Hepatocyte (in vitro differentiated cells): Measurements from ENCODE around the gene CCN5. TPM values are rescaled to one million over a fixed set of nuclear protein-coding genes. Genes with fewer than 3 reads are reported as not detected.
"Not testable (repeated sequence)": the region's sequence is repeated elsewhere in the genome, so short reads cannot be mapped to it uniquely, and the experiment has no call there.

Source experiments
- DNase-seq: peaks from one replicate; pipeline ENCODE4 v3.0.0-alpha.2; 2016; ENCODE audit warnings: low spot score
- H2AFZ ChIP-seq: fragments of 200-600 bp; sonication (generic); 2 replicates; pipeline ENCODE4 v1.6.0; 2016; ENCODE audit warnings: antibody characterized with exemption, mild to moderate bottlenecking
- H3K27ac ChIP-seq: fragments of 200-600 bp; sonication (generic); 2 replicates; pipeline ENCODE4 v1.5.1; 2016; ENCODE audit warnings: mild to moderate bottlenecking
- H3K27me3 ChIP-seq: fragments of 200-600 bp; sonication (generic); 2 replicates; pipeline ENCODE4 v1.6.1; 2016
- H3K36me3 ChIP-seq: fragments of 200-600 bp; sonication (generic); replicated peaks from 2 replicates; pipeline ENCODE4 v1.5.1; 2016; ENCODE audit warnings: low read depth; ENCODE audit not compliant: insufficient read depth
- H3K4me1 ChIP-seq: fragments of 200-600 bp; sonication (generic); 2 replicates; pipeline ENCODE4 v1.5.1; 2016; ENCODE audit warnings: mild to moderate bottlenecking, moderate library complexity; ENCODE audit not compliant: insufficient read depth
- H3K4me2 ChIP-seq: fragments of 200-600 bp; sonication (generic); 2 replicates; pipeline ENCODE4 v1.6.0; 2016
- H3K4me3 ChIP-seq: fragments of 200-600 bp; sonication (generic); 2 replicates; pipeline ENCODE4 v1.5.1; 2016; ENCODE audit warnings: mild to moderate bottlenecking
- H3K79me2 ChIP-seq: fragments of 200-600 bp; sonication (generic); 2 replicates; pipeline ENCODE4 v1.6.0; 2017; ENCODE audit warnings: mild to moderate bottlenecking
- H3K9me2 ChIP-seq: fragments of 200-600 bp; sonication (generic); replicated peaks from 2 replicates; pipeline ENCODE4 v1.6.0; 2017; ENCODE audit warnings: mild to moderate bottlenecking; ENCODE audit not compliant: insufficient read depth
- H3K9me3 ChIP-seq: fragments of 200-600 bp; sonication (generic); 2 replicates; pipeline ENCODE4 v1.5.1; 2016; ENCODE audit warnings: low read depth, mild to moderate bottlenecking
- H4K20me1 ChIP-seq: fragments of 200-600 bp; sonication (generic); 2 replicates; pipeline ENCODE4 v1.6.0; 2016; ENCODE audit warnings: mild to moderate bottlenecking; ENCODE audit not compliant: insufficient read depth, poor library complexity, severe bottlenecking
- EZH2 ChIP-seq: fragments of 200-600 bp; sonication (generic); IDR thresholded peaks from 2 replicates; pipeline ENCODE4 v1.6.1; 2016; ENCODE audit warnings: antibody characterized with exemption, mild to moderate bottlenecking, borderline replicate concordance
- EZH2phosphoT487 ChIP-seq: fragments of 200-600 bp; sonication (generic); IDR thresholded peaks from one replicate; pipeline ENCODE4 v1.6.1; 2018; ENCODE audit warnings: antibody characterized with exemption, mild to moderate bottlenecking, low read depth, moderate library complexity; ENCODE audit not compliant: unreplicated experiment, severe bottlenecking
- WGBS: methylation state at CpG from one replicate; pipeline ENCODE4 v1.1.6; 2016; ENCODE audit warnings: low lambda C conversion rate; ENCODE audit errors: missing lambda C conversion rate; 5-methylcytosine and 5-hydroxymethylcytosine counted together
- polyA plus RNA-seq: library from polyadenylated mRNA; unstranded; fragments of >200 nt; fragmentation: Nextera tagmentation; extraction: Ambion mirVana; gene quantifications from 2 replicates; pipeline ENCODE4 v1.2.1, GENCODE V29; 2016
- total RNA-seq: library from RNA; depleted of rRNA; stranded (reverse); fragments of >200 nt; gene quantifications from 2 replicates; pipeline ENCODE4 v1.2.3, GENCODE V29; 2014
- TF ChIP-seq, protein P1 (sequence below): fragments of 200-600 bp; sonication (generic); IDR thresholded peaks from 2 replicates; pipeline ENCODE4 v1.5.1; 2016; ENCODE audit warnings: antibody characterized with exemption, mild to moderate bottlenecking; ENCODE audit not compliant: poor library complexity

Gene CCN5
- total and polyA plus RNA-seq, 2 experiments from 2014 or later = 0.53 to 0.82 TPM

GRCh38 chr20:44695295-44695673, 19.9 kb upstream of the CCN5 start:
- Histone ChIP-seq H2AFZ (no peak overlapping the region), H4K20me1 (no peaks in the 10 kb centered on the region), H3K36me3 (no peaks in the 10 kb centered on the region), H3K27ac (no peak overlapping the region), H3K4me2 (no peak overlapping the region), H3K9me3 (no peaks in the 10 kb centered on the region), H3K4me1 (peaks cover 16% of the 10 kb centered on the region), H3K79me2 (no peaks in the 10 kb centered on the region), H3K9me2 (no peaks in the 10 kb centered on the region), H3K4me3 (no peak overlapping the region), H3K27me3 (no peaks in the 10 kb centered on the region)
- DNase-seq = no peak
- 69% methylated on average over 2 of the region's 2 CpGs for WGBS
- TF ChIP-seq, protein P1, sequence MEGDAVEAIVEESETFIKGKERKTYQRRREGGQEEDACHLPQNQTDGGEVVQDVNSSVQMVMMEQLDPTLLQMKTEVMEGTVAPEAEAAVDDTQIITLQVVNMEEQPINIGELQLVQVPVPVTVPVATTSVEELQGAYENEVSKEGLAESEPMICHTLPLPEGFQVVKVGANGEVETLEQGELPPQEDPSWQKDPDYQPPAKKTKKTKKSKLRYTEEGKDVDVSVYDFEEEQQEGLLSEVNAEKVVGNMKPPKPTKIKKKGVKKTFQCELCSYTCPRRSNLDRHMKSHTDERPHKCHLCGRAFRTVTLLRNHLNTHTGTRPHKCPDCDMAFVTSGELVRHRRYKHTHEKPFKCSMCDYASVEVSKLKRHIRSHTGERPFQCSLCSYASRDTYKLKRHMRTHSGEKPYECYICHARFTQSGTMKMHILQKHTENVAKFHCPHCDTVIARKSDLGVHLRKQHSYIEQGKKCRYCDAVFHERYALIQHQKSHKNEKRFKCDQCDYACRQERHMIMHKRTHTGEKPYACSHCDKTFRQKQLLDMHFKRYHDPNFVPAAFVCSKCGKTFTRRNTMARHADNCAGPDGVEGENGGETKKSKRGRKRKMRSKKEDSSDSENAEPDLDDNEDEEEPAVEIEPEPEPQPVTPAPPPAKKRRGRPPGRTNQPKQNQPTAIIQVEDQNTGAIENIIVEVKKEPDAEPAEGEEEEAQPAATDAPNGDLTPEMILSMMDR = no peak
- TF ChIP-seq EZH2phosphoT487 (no peak), EZH2 (no peak)

GRCh38 chr20:44695674-44696300, 19.4 kb upstream of the CCN5 start:
- H3K9me2 ChIP-seq = no peaks in the 10 kb centered on the region
- no peak overlapping the region for H3K4me2 ChIP-seq
- H2AFZ ChIP-seq = no peak overlapping the region
- no peaks in the 10 kb centered on the region for H4K20me1 ChIP-seq
- TF ChIP-seq EZH2 = no peak
- TF ChIP-seq EZH2phosphoT487 = no peak
- TF ChIP-seq, protein P1 = no peak
- peak overlapping the region; percentile 51 for H3K27ac ChIP-seq
- DNase-seq = no peak
- no peaks in the 10 kb centered on the region for H3K79me2 ChIP-seq
- H3K4me1 ChIP-seq = peaks cover 16% of the 10 kb centered on the region
- H3K27me3 ChIP-seq = no peaks in the 10 kb centered on the region
- no peak overlapping the region for H3K4me3 ChIP-seq
- H3K9me3 ChIP-seq = no peaks in the 10 kb centered on the region
- H3K36me3 ChIP-seq = no peaks in the 10 kb centered on the region

GRCh38 chr20:44696315-44696714, 18.9 kb upstream of the CCN5 start:
- no peaks in the 10 kb centered on the region for H3K36me3 ChIP-seq
- H3K9me2 ChIP-seq = no peaks in the 10 kb centered on the region
- H3K4me2 ChIP-seq = no peak overlapping the region
- H3K79me2 ChIP-seq = no peaks in the 10 kb centered on the region
- no peak overlapping the region for H2AFZ ChIP-seq
- 93% methylated on average over 3 of the region's 3 CpGs for WGBS
- H3K27ac ChIP-seq = peak overlapping the region; percentile 51
- H4K20me1 ChIP-seq = no peaks in the 10 kb centered on the region
- H3K9me3 ChIP-seq = no peaks in the 10 kb centered on the region
- no peaks in the 10 kb centered on the region for H3K27me3 ChIP-seq
- H3K4me3 ChIP-seq = no peak overlapping the region
- no peak for DNase-seq
- peaks cover 16% of the 10 kb centered on the region for H3K4me1 ChIP-seq
- TF ChIP-seq EZH2 = no peak

GRCh38 chr20:44697041-44697440, 18.1 kb upstream of the CCN5 start:
- 93% methylated on average over 5 of the region's 5 CpGs for WGBS
- not testable (repeated sequence) for DNase-seq, H3K27ac ChIP-seq, H4K20me1 ChIP-seq, H3K9me2 ChIP-seq, H2AFZ ChIP-seq, H3K36me3 ChIP-seq, H3K27me3 ChIP-seq, H3K4me3 ChIP-seq, H3K9me3 ChIP-seq, H3K4me2 ChIP-seq, H3K79me2 ChIP-seq
- peaks cover 16% of the 10 kb centered on the region for H3K4me1 ChIP-seq
